ENCODE measurements around the gene GPI. TPM values are rescaled to one million over a fixed set of nuclear protein-coding genes. Genes with fewer than 3 reads are reported as not detected.

GPI gene
- total RNA-seq, 1 donor from 2014 or later: 213 TPM

- Mint-ChIP-seq H3K4me1 (ENCODE audit: low read depth, unreplicated experiment) (no peaks in the 10 kb centered on the region), H3K4me3 (ENCODE audit: unreplicated experiment) (no peak overlapping the region), H3K27ac (ENCODE audit: unreplicated experiment) (no peak overlapping the region), H3K36me3 (ENCODE audit: unreplicated experiment) (peaks cover 4% of the 10 kb centered on the region), H3K27me3 (ENCODE audit: unreplicated experiment) (no peaks in the 10 kb centered on the region), H3K9me3 (ENCODE audit: unreplicated experiment) (peaks cover 3% of the 10 kb centered on the region)
- no peak for DNase-seq
- no peak for TF ChIP-seq CTCF (IDR thresholded peaks at IDR 0.05; ENCODE audit: partially characterized antibody, unreplicated experiment)
Measured at GRCh38 chr19:34408411-34408810, 43.4 kb downstream of the GPI start.

- DNase-seq: no peak
- no peaks in the 10 kb centered on the region for H3K4me1 Mint-ChIP-seq (ENCODE audit: low read depth, unreplicated experiment)
- no peaks in the 10 kb centered on the region for H3K27me3 Mint-ChIP-seq (ENCODE audit: unreplicated experiment)
- H3K4me3 Mint-ChIP-seq (ENCODE audit: unreplicated experiment): no peak overlapping the region
- no peaks in the 10 kb centered on the region for H3K9me3 Mint-ChIP-seq (ENCODE audit: unreplicated experiment)
- no peak overlapping the region for H3K27ac Mint-ChIP-seq (ENCODE audit: unreplicated experiment)
- H3K36me3 Mint-ChIP-seq (ENCODE audit: unreplicated experiment): peaks cover 4% of the 10 kb centered on the region
- TF ChIP-seq CTCF (IDR thresholded peaks at IDR 0.05; ENCODE audit: partially characterized antibody, unreplicated experiment): no peak
Measured at GRCh38 chr19:34409189-34410164, 44.5 kb downstream of the GPI start.

GRCh38 chr19:34411216-34411615 is 46.2 kb downstream of the GPI start:
- H3K27me3 Mint-ChIP-seq (ENCODE audit: unreplicated experiment): no peaks in the 10 kb centered on the region
- H3K27ac Mint-ChIP-seq (ENCODE audit: unreplicated experiment): no peak overlapping the region
- no peak for DNase-seq
- TF ChIP-seq CTCF (IDR thresholded peaks at IDR 0.05; ENCODE audit: partially characterized antibody, unreplicated experiment): no peak
- peaks cover 4% of the 10 kb centered on the region for H3K36me3 Mint-ChIP-seq (ENCODE audit: unreplicated experiment)
- no peaks in the 10 kb centered on the region for H3K9me3 Mint-ChIP-seq (ENCODE audit: unreplicated experiment)
- H3K4me1 Mint-ChIP-seq (ENCODE audit: low read depth, unreplicated experiment): no peaks in the 10 kb centered on the region
- no peak overlapping the region for H3K4me3 Mint-ChIP-seq (ENCODE audit: unreplicated experiment)

- no peak for DNase-seq
- Mint-ChIP-seq H3K4me1 (ENCODE audit: low read depth, unreplicated experiment) (no peaks in the 10 kb centered on the region), H3K27ac (ENCODE audit: unreplicated experiment) (no peak overlapping the region), H3K9me3 (ENCODE audit: unreplicated experiment) (no peaks in the 10 kb centered on the region), H3K36me3 (ENCODE audit: unreplicated experiment) (peaks cover 6% of the 10 kb centered on the region), H3K27me3 (ENCODE audit: unreplicated experiment) (no peaks in the 10 kb centered on the region), H3K4me3 (ENCODE audit: unreplicated experiment) (no peak overlapping the region)
- no peak for TF ChIP-seq CTCF (IDR thresholded peaks at IDR 0.05; ENCODE audit: partially characterized antibody, unreplicated experiment)
Measured at GRCh38 chr19:34416021-34416545, 51.1 kb downstream of the GPI start.

- H3K27ac Mint-ChIP-seq (ENCODE audit: unreplicated experiment): no peak overlapping the region
- peaks cover 6% of the 10 kb centered on the region for H3K36me3 Mint-ChIP-seq (ENCODE audit: unreplicated experiment)
- H3K4me1 Mint-ChIP-seq (ENCODE audit: low read depth, unreplicated experiment): no peaks in the 10 kb centered on the region
- H3K9me3 Mint-ChIP-seq (ENCODE audit: unreplicated experiment): no peaks in the 10 kb centered on the region
- TF ChIP-seq CTCF (IDR thresholded peaks at IDR 0.05; ENCODE audit: partially characterized antibody, unreplicated experiment): no peak
- no peak for DNase-seq
- H3K4me3 Mint-ChIP-seq (ENCODE audit: unreplicated experiment): no peak overlapping the region
- H3K27me3 Mint-ChIP-seq (ENCODE audit: unreplicated experiment): no peaks in the 10 kb centered on the region
Measured at GRCh38 chr19:34418300-34418699, 53.3 kb downstream of the GPI start.

All from glutamatergic neuron (in vitro differentiated cells).